ENCODE data around the gene PRKCQ. TPM values are rescaled to one million over a fixed set of nuclear protein-coding genes. Genes with fewer than 3 reads are reported as not detected.

Gene PRKCQ
- total and polyA plus RNA-seq, 2 of the 8 experiments (the other 6 are each of a cell fraction or from before 2014, with no cell fraction given), result 9.1 to 22.6 TPM

GRCh38 chr10:6383096-6383812, 196.8 kb downstream of the PRKCQ start:
- TF ChIP-seq KDM1A (IDR thresholded peaks at IDR 0.05; ENCODE audit: borderline replicate concordance, low read length), result no peak
- H3K4me2 ChIP-seq (ENCODE audit: insufficient read depth in 1 of 2, low read depth in 2 of 2, low read length in 2 of 2), result no peak overlapping the region
- DNase-seq (ENCODE audit: low read depth in 1 of 2, low spot score in 2 of 2), result peak in 1 of 2 experiments; percentile 27

More at GRCh38 chr10:6383096-6383812, 196.8 kb downstream of the PRKCQ start:
- Histone ChIP-seq H3K79me2 (ENCODE audit: control insufficient read depth in 1 of 2, insufficient read depth in 2 of 2, low read length in 2 of 2) (no peaks in the 10 kb centered on the region; a peak in 1 of 4 replicates), H3K23ac (ENCODE audit: insufficient read length) (no peak overlapping the region), H3K79me1 (ENCODE audit: low read depth, low read length) (no peaks in the 10 kb centered on the region), H2BK12ac (ENCODE audit: low read depth, low read length) (no peak overlapping the region), H4K20me1 (replicated peaks in 1 of 2; ENCODE audit: control insufficient read depth in 1 of 2, insufficient read depth in 2 of 2, low read length in 2 of 2) (peaks cover 0 to 2% of the 10 kb centered on the region in 2 experiments), H2BK5ac (ENCODE audit: low read depth, low read length) (no peak overlapping the region), H3K36me3 (ENCODE audit: control insufficient read depth in 2 of 4, insufficient read depth in 4 of 4, low read length in 3 of 4) (no peaks in the 10 kb centered on the region; a peak in 2 of 8 replicates), H4K8ac (ENCODE audit: extremely low read depth, insufficient read depth, low read length) (no peak overlapping the region), H2BK15ac (ENCODE audit: low read length) (no peak overlapping the region), H3K9ac (replicated peaks in 1 of 4; ENCODE audit: extremely low read depth in 1 of 4, low read depth in 3 of 4, low read length in 3 of 4) (no peak overlapping the region), H2BK120ac (replicated peaks; ENCODE audit: low read depth, low read length) (no peak overlapping the region), H3K4me1 (replicated peaks in 1 of 4; ENCODE audit: control insufficient read depth in 3 of 4, insufficient read depth in 4 of 4, low read length in 3 of 4) (no peaks in the 10 kb centered on the region), H3K27ac (ENCODE audit: low read depth, low read length) (no peak overlapping the region), H2BK20ac (ENCODE audit: low read length) (no peak overlapping the region), H4K5ac (ENCODE audit: insufficient read length, low read depth, low read length) (no peak overlapping the region), H3K4ac (replicated peaks; ENCODE audit: insufficient read length, low read depth, low read length) (no peak overlapping the region), H3K27me3 (replicated peaks in 1 of 4; ENCODE audit: control insufficient read depth in 3 of 4, extremely low read depth in 1 of 4, insufficient read depth in 3 of 4, low read length in 3 of 4) (no peaks in the 10 kb centered on the region), H3K4me3 (ENCODE audit: extremely low read depth in 1 of 4, insufficient read depth in 2 of 4, low read depth in 3 of 4, low read length in 4 of 4) (no peak overlapping the region), H3K18ac (ENCODE audit: extremely low read depth, low read length) (no peak overlapping the region), H2AK5ac (ENCODE audit: low read depth, low read length) (no peak overlapping the region), H3K23me2 (ENCODE audit: low read depth, low read length) (no peaks in the 10 kb centered on the region; the same call in 1 of the 2 replicates), H4K91ac (replicated peaks; ENCODE audit: insufficient read length, low read length) (no peak overlapping the region), H3K9me3 (ENCODE audit: insufficient read depth in 2 of 2, low read depth in 1 of 2, low read length in 1 of 2) (peaks cover 30 to 41% of the 10 kb centered on the region in 2 experiments), H3K14ac (ENCODE audit: insufficient read length) (no peak overlapping the region), H3K56ac (replicated peaks; ENCODE audit: insufficient read length, low read depth, low read length) (no peak overlapping the region), H2AFZ (ENCODE audit: low read length) (no peak overlapping the region)
- ChIA-PET CTCF (ENCODE audit: partially characterized antibody) (interaction anchor here (0.6 to 1.2 kb wide), 2 partner anchors 18 to 181 kb away, joined by 3 read pairs; no protein-coding TSS in a partner anchor), POLR2A (ENCODE audit: partially characterized antibody) (interaction anchor here (1.3 kb wide), 1 partner anchor 23 kb away, joined by 3 read pairs; no protein-coding TSS in a partner anchor)
- FAIRE-seq, result no peak
- 91% methylated on average over 8 of the region's 8 CpGs; no CpG with 5 or more reads in 1 of the 2 experiments for WGBS, 2 experiments (ENCODE audit: extremely low coverage in 1 of 2, insufficient coverage in 1 of 2, insufficient read length in 1 of 2, insufficient replicate concordance in 2 of 2, low coverage in 1 of 2, low lambda C conversion rate in 2 of 2, missing lambda C conversion rate in 1 of 2)
